GM18508 (cell line): Measurements from ENCODE around the gene CLDN8.

ENCODE experiments used
- ATAC-seq: cut with Tn5 transposase; IDR thresholded peaks from one replicate; pipeline ENCODE4 v1.9.1; 2021; ENCODE audit warnings: moderate number of reproducible peaks; ENCODE audit not compliant: insufficient read depth, unreplicated experiment

Gene CLDN8

DNA sequence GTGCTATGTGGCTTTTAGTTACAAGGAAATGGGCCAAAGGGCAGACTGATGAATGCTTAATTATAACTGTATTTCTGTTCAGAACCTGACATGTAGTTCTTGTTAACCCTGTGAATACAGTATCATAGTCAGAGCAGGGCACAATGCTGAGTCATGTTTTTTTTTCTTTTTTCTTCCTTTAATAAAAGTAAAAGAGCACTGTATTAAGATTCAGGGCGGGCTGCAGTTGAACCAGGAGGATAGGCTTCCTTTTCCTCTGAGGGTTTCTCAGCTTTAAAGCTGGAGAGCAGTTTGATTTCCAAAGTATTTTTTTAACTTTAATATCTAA, 8.7 kb downstream of the CLDN8 start:
- no peak for ATAC-seq

DNA sequence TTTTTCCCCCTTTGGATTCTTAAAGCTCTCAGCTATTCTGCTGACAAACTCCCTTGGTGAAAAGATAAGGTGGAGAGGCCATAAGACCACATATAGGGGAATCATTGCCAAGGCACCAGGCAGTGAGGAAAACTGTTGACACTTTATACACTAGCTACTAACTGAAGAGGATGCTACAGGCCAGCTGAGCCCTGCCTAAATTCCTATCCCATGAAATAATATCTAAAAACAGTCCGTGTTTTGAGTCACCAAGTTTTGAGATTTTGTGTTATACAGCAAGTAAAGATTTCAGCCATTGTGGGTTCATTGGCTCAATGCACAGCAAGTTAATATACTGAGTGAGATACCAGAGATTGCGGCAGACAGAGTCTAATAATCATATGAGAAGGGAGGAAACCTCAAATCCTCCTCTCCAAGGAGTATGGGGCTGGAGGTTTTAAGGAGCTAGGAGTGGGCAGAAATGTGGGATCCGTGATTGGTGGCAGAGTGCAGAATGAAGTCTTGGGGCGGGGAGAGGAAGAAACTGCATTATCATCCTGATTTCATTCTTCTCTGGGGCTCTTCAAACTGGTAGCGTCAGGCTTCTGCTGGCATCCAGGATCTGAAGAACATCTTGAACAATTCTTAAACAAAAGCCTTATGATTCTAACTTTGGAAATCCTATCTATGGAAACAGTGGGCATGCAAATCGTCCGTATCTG, 9.2 kb downstream of the CLDN8 start:
- ATAC-seq: no peak

DNA sequence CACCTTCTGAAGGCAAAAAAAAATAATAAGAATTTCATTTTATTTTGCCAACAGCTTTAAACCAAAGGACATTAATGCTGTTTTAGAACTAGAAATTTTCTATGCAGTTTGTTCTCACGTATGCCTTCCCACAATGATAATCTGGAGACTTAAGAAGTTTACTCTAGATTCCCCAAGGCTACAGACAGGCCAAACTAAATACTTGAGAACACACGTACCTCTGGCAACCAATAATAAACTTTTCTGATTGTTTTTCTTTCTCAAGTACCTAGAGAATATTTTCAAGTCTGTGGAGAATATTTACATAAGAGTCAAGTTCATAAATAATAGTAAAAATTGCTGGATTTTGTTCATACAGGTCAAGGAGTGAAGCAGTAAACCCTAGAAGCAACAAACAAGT, 15.9 kb downstream of the CLDN8 start:
- no peak for ATAC-seq

DNA sequence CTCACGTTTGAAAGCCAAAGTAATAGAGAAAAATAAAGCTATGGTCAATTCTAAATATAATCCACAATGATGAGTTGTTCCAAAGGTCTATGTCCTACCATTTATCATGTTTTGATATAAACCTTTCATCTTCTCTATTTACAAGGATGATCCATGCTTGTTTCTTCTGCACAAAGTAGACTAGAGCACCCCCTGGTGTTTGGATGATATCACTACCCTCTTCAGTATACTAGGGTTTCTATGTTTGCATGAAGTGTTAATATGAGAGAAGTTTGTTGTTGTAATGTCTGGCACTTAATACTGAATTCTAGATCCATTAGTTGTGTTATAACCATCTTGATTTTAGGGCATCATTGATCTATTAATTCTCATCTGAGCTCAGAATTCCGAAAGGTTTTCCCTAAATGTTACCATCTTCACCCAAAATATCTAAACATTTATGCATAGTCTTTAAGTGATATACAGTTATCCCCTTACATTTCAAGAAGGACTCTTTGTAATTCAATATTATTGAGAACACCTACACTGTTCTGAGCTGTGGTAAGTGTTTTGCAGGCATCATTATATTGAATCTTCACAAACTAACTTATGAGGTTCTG, 21.1 kb downstream of the CLDN8 start:
- no peak for ATAC-seq

DNA sequence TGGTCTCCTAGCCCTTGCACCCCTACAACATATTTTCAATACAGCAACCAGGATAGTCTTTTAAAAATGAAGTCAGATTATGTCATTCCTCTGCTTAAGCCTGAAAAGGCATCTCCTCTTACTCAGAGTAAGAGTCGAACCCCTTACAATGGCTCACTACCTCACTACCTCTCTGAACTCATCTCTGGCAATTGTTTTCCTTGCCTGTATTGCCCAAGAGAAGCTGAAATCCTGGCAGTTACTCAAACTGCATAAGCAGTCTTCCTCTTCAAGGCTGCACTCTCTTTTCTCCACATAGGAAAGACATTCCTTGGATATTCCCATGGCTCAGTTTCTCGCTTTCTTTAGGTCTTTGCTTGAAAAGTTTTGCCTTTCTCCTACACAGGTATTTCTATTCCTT, 22.7 kb downstream of the CLDN8 start:
- ATAC-seq: no peak

DNA sequence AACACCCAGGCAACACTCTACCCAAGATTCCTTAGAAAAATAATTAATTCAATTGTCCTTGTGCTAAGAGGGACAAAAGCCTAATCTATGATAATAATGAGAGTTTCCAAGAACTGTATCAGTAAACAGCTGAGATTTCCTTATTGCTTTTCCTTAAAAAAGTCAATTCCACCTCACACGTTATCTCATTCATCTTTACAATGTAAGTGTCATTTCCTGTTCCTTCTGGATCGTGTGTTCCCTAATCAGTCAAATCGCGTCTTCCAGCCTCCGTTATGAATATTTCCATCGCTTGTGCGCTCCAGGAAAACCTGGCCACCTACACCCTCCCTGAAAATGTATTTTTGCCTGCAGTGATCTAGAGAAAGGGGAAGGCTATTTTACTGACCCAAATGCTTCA, 25.3 kb downstream of the CLDN8 start:
- no peak for ATAC-seq

DNA sequence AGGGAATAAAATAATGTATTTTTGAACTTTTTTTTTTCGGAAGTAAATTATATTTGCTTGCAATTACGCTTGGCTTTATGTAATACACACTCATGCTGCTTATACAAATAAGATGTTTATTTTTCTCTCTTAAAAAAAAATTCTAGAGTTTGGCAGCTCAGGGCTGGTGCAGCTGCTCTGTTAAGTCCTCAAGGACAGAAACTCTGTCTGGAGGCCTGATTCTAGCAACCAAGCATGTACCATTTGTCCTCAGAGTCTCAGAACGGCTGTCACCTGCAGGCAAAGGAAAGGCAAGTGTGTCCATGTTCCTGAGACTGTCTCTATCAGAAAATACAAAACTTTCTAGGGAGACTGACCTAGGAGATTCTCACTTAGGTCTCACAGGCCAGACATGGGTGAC, 26.1 kb downstream of the CLDN8 start:
- ATAC-seq: no peak

DNA sequence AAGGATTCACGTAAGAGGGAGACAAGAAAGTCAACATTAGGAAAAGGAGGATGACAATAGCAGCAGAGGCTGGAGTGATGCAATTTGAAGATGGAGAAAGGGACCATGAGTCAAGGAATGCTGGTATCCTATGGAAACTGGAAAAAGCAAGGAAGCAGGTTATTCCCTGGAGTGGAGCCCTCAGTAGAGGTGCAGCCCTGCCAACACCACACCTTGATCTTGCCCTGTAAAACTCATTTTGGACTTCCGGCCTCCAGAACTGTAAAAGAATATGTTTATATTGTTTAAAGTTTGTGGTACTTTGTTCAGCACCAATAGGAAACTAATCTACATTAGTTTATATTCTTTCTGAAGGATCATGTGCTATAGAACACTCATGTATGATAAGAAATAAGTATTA, 29.7 kb downstream of the CLDN8 start:
- ATAC-seq: no peak

DNA sequence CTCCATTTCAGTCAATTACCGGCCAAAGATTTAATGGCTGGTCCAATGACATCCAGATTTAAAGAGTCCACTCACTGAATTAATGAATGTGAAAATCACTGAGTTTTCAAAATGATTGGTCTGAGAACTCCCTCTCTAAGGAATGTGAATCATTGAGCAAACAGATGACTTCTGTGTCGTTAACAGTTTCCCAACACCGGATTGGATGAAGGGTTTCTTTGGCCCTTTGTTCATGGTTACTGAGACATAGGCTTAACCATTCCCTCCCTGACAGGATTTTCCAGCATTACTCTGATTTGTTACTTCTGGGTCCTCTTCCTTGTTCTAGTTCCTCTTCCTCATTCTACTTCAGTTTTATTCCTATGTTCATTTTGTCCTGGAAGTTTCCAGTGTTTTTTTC, 47.8 kb downstream of the CLDN8 start:
- ATAC-seq: no peak

DNA sequence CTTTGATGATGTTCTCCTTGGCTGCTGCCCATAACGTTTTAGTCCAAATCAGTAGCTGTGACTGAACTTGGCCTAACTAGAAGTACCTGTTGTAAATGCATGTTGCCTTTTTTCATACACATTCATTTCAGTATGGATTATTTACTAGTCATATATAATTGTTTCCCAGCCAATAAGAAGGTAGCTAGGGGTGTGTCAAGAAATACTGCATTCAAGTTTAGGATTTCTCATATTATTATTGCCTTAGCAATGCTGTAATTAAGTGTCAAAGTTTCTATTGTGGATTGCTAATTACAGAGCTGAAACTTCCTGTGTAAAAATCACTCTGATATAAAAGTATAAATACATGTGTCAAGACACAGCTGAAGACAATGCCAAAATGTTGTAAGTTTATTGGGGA, 49.2 kb downstream of the CLDN8 start, which contains the start of gene CLDN17:
Gene CLDN17, minus strand, starts transcription at position 101 of the 400 bp plus-strand sequence. CDS start 188 bp downstream, outside the sequence.
- no peak for ATAC-seq

DNA sequence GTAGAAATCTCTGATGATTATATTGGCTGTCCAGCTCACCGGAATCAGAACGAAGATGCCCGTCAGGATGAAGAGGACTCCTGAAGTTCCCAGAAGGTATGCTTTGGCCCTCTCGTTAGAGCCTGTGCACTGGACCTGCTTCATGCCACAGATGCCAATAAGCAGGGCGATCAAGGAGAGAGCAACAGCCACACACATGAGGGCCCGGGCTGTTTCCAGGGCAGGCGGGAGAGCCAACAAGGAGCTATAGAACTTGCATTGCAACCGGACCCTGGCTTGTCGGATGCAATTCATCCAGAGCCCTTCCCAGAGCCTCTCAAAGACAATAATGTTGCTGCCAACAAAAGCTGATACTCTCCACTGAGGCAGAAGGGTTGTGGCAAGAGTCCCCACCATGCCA, 49.7 kb downstream of the CLDN8 start:
- ATAC-seq: no peak

DNA sequence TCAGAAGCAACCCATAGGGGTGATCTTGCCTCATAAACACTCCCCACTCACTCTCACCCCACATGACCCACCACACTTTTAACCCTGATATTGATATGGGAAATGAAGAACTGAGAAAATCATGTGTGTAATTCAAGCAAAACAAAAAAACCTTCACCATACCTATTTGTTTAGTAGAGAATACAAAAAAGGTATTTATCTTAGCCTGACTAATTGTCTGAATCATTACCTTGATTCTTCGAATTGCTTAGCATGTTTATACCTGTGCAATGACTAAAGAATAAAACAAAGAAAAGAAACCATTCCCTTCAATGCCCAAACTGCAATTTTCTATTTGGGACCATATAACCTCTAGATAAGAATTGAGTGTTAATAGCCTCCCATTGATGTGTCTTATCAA, 51.1 kb downstream of the CLDN8 start:
- ATAC-seq: no peak
